K562 (cell line): Measurements from ENCODE around the gene AQP1. TPM values are rescaled to one million over a fixed set of nuclear protein-coding genes. Genes with fewer than 3 reads are reported as not detected.

Experiments used
- ATAC-seq: fragments of 200-7000 bp; cut with Tn5 transposase; 3 replicates; pipeline ENCODE4 v1.9.1; 2020; ENCODE audit warnings: moderate library complexity
- BruUV-seq: library from RNA; stranded (reverse); fragments of 400-500 nt; replicated peaks from 2 replicates; lab custom pipeline; 2021; lab: Mats Ljungman, UMichigan
- CTCF ChIA-PET: fragments of 300-600 bp; formaldehyde crosslinking; extraction: SDS; loops from one replicate; lab custom pipeline; 2021; ENCODE audit warnings: low intra/inter-chr PET ratio; lab: Yijun Ruan, JAX
- POLR2A ChIA-PET: fragments of 300-600, 350-650 bp; sonication (Branson Sonifier 250); formaldehyde crosslinking; extraction: SDS; loops from one replicate; lab custom pipeline; 2021; ENCODE audit warnings: antibody characterized with exemption, inconsistent platforms; lab: Yijun Ruan, JAX
- DNase-seq, 4 experiments: peaks; one replicate each; pipeline versions ENCODE4 v3.0.0 to v3.0.0-alpha.2; 2011 to 2018; ENCODE audit warnings: low spot score in 3 of 4, mixed read lengths in 3 of 4; ENCODE audit errors: extremely low read depth in 1 of 4
- FAIRE-seq: peaks from 2 replicates; lab custom pipeline; 2011; peaks lifted over from hg19 to GRCh38; lab: Jason Lieb, UNC
- H2AFZ ChIP-seq: 2 replicates; pipeline ENCODE4 v1.6.0; 2011; ENCODE audit warnings: low read depth, low read length, control low read depth, inconsistent platforms
- H3K27ac ChIP-seq: fragments of 200-600 bp; 3 replicates; pipeline ENCODE4 v1.8.0; 2011; ENCODE audit warnings: low read depth, mild to moderate bottlenecking, control low read depth, inconsistent platforms, low read length, moderate library complexity, mixed read lengths; ENCODE audit errors: extremely low read depth
- H3K27me3 ChIP-seq, 2 experiments: fragments of 300-600 bp in 1 of 2; 2 replicates in 1 of 2; 3 replicates in 1 of 2; pipeline versions ENCODE4 v1.6.0 to v1.8.0; 2011; ENCODE audit warnings: inconsistent platforms in 2 of 2, low read length in 2 of 2, mild to moderate bottlenecking in 1 of 2, mixed read lengths in 1 of 2, moderate library complexity in 1 of 2; ENCODE audit not compliant: control insufficient read depth in 2 of 2, insufficient read depth in 2 of 2
- H3K36me3 ChIP-seq: fragments of 300-600 bp; 3 replicates; pipeline ENCODE4 v1.8.0; 2011; ENCODE audit warnings: mild to moderate bottlenecking, low read length, inconsistent platforms; ENCODE audit not compliant: control insufficient read depth, insufficient read depth
- H3K4me1 ChIP-seq, 2 experiments: fragments of 200-600 bp in 1 of 2; replicated peaks in 1 of 2; 2 replicates in 1 of 2; 3 replicates in 1 of 2; pipeline versions ENCODE4 v1.5.1 to v1.8.0; 2011; ENCODE audit warnings: inconsistent platforms in 2 of 2, low read length in 2 of 2, mild to moderate bottlenecking in 1 of 2, mixed read lengths in 1 of 2, moderate library complexity in 1 of 2; ENCODE audit not compliant: control insufficient read depth in 2 of 2, insufficient read depth in 2 of 2
- H3K4me2 ChIP-seq: 2 replicates; pipeline ENCODE4 v1.6.1; 2011; ENCODE audit warnings: low read length, control low read depth, inconsistent platforms, mixed read lengths; ENCODE audit not compliant: insufficient read depth
- H3K4me3 ChIP-seq: fragments of 200-600 bp; sonication (generic), shearing (Covaris generic); 2 replicates; pipeline ENCODE4 v1.5.1; 2016; ENCODE audit warnings: control low read depth, inconsistent platforms
- H3K79me2 ChIP-seq: fragments of 200-600 bp; 3 replicates; pipeline ENCODE4 v1.8.0; 2011; ENCODE audit warnings: low read length, inconsistent platforms; ENCODE audit not compliant: control insufficient read depth, insufficient read depth
- H3K9ac ChIP-seq, 2 experiments: 2 replicates each; pipeline versions ENCODE4 v1.6.0 to v1.6.1; 2011; ENCODE audit warnings: low read depth in 2 of 2, low read length in 2 of 2, control low read depth in 1 of 2, inconsistent platforms in 1 of 2, mild to moderate bottlenecking in 1 of 2, mixed read lengths in 1 of 2; ENCODE audit not compliant: insufficient read depth in 1 of 2
- H3K9me1 ChIP-seq: one replicate; pipeline ENCODE4 v1.6.0; 2011; ENCODE audit warnings: inconsistent platforms, mild to moderate bottlenecking, low read length, moderate library complexity; ENCODE audit not compliant: control insufficient read depth, insufficient read depth
- H3K9me3 ChIP-seq: replicated peaks from 2 replicates; pipeline ENCODE4 v1.5.1; 2011; ENCODE audit warnings: low read depth, low read length, inconsistent platforms; ENCODE audit not compliant: control insufficient read depth, insufficient read depth
- H4K20me1 ChIP-seq: replicated peaks from 2 replicates; pipeline ENCODE4 v1.6.1; 2011; ENCODE audit warnings: low read length, inconsistent platforms, mixed read lengths; ENCODE audit not compliant: control insufficient read depth, insufficient read depth
- CHD7 ChIP-seq: fragments of 200-600 bp; sonication (generic); IDR thresholded peaks from one replicate; pipeline ENCODE4 v1.6.1; 2012; ENCODE audit warnings: mild to moderate bottlenecking, low read depth, low read length, inconsistent platforms
- CREM ChIP-seq: IDR thresholded peaks from 2 replicates; pipeline ENCODE4 v1.6.1; 2014; ENCODE audit warnings: antibody characterized with exemption, low read depth
- E2F4 ChIP-seq: sonication (generic); formaldehyde crosslinking; IDR thresholded peaks from 2 replicates; pipeline ENCODE4 v1.8.0; 2022; ENCODE audit warnings: mild to moderate bottlenecking, low read depth, missing genetic modification reagents
- FOXK2 ChIP-seq, 2 experiments: fragments of 450-650 bp; IDR thresholded peaks in 1 of 2; conservative IDR thresholded peaks in 1 of 2; 2 replicates each; pipeline ENCODE4 v1.6.1; 2016; ENCODE audit warnings: low read depth in 2 of 2, mild to moderate bottlenecking in 1 of 2
- FOXO4 ChIP-seq: fragments of 450-650 bp; formaldehyde crosslinking; IDR thresholded peaks from 2 replicates; pipeline ENCODE4 v1.4.0; 2020; ENCODE audit warnings: mild to moderate bottlenecking, moderate library complexity
- SAP30 ChIP-seq: fragments of 200-600 bp; sonication (generic); IDR thresholded peaks from 2 replicates; pipeline ENCODE4 v1.6.1; 2012; ENCODE audit warnings: borderline replicate concordance, low read depth, mild to moderate bottlenecking, moderate library complexity, low read length, control low read depth, inconsistent platforms; ENCODE audit not compliant: insufficient read depth, poor library complexity, severe bottlenecking
- SREBF1 ChIP-seq: fragments of 150-350 bp; IDR thresholded peaks from 2 replicates; pipeline ENCODE4 v1.6.1; 2014; ENCODE audit warnings: antibody characterized with exemption, low read depth, low read length, borderline replicate concordance
- TCF7L2 ChIP-seq: fragments of 150-350 bp; IDR thresholded peaks from 2 replicates; pipeline ENCODE4 v1.6.1; 2016; ENCODE audit warnings: low read depth, mild to moderate bottlenecking, low read length, moderate library complexity
- in situ Hi-C: fragments of 300-500 bp; cut with MboI; formaldehyde crosslinking; loops from 4 replicates; pipeline ENCODE4 v1.15.0; 2018; ENCODE audit warnings: inconsistent platforms, mixed read lengths
- intact Hi-C: fragments of 100-400 bp; cut with micrococcal nuclease; formaldehyde crosslinking; loops from 2 replicates; pipeline ENCODE4 v1.14.2; 2022
- polyA plus RNA-seq, 8 experiments: library from polyadenylated mRNA; depleted of rRNA in 4 of 8; stranded (reverse) in 5 of 8; unstranded in 3 of 8; fragments of >200 nt; fragmentation: Nextera tagmentation in 2 of 8; fragmentation: Illumina TruSeq in 1 of 8; extraction: Ambion mirVana in 2 of 8; extraction: Trizol in 1 of 8; gene quantifications; 2 replicates each; pipeline versions ENCODE4 v1.2.1 to v1.2.3, GENCODE V29; 2011 to 2014; ENCODE audit warnings: inconsistent platforms in 1 of 8, missing spikeins in 1 of 8
- total RNA-seq, 7 experiments: library from RNA; depleted of rRNA in 6 of 7; stranded (reverse); fragments of >200 nt in 6 of 7; fragmentation: Illumina TruSeq in 2 of 7; extraction: Trizol in 2 of 7; gene quantifications; 2 replicates each; pipeline versions ENCODE4 v1.2.1 to v1.2.3, GENCODE V29; 2011 to 2021; ENCODE audit warnings: low replicate concordance in 1 of 7

AQP1 gene
- total and polyA plus RNA-seq, 9 of the 15 experiments (the other 6 are each of a cell fraction or from before 2014, with no cell fraction given), result 0.18 to 12.6 (median 4.1) TPM

- H3K4me3 ChIP-seq, result no peak overlapping the region
- no peaks in the 10 kb centered on the region for H3K36me3 ChIP-seq
- intact Hi-C loops (no loop called here), in situ Hi-C loops (no loop called here)
- peaks cover 3% of the 10 kb centered on the region; the same call in 1 of the 2 replicates for H3K9me3 ChIP-seq
- POLR2A ChIA-PET, result interaction anchor here (1.2 kb wide), 1 partner anchor 13 kb away, joined by 3 read pairs; the partner anchor contains the start of gene GHRHR
- H3K4me2 ChIP-seq, result no peak overlapping the region
- DNase-seq (no peak), FAIRE-seq (no peak), ATAC-seq (no peak)
- no peak overlapping the region for H3K27ac ChIP-seq
- no peaks in the 10 kb centered on the region for H3K79me2 ChIP-seq
- H3K27me3 ChIP-seq, result peaks cover 0 to 6% of the 10 kb centered on the region in 2 experiments; a peak in 2 of 5 replicates
- CTCF ChIA-PET, result no interaction called here
- no TSS peak for BruUV-seq
- no peaks in the 10 kb centered on the region for H4K20me1 ChIP-seq
- H3K9ac ChIP-seq, result no peak overlapping the region
- H2AFZ ChIP-seq, result no peak overlapping the region
- H3K9me1 ChIP-seq, result no peaks in the 10 kb centered on the region
- H3K4me1 ChIP-seq, result no peaks in the 10 kb centered on the region
- TF ChIP-seq SREBF1 (no peak), TCF7L2 (no peak), CHD7 (no peak), FOXK2 (conservative IDR thresholded peaks at IDR 0.05 in 1 of 2, IDR thresholded peaks at IDR 0.05 in 1 of 2; ENCODE audit: low read depth in 2 of 2) (no peak), CREM (no peak), E2F4 (CRISPR knock-in tag) (no peak), SAP30 (no peak), FOXO4 (CRISPR knock-in tag) (no peak)
Measured at GRCh38 chr7:30950197-30950596, 38.5 kb downstream of the AQP1 start.
